ENCODE data around the gene SETD6.
A peak's percentile ranks its signal among the peaks of the same experiment; 100 is the strongest.

The SETD6 gene

GRCh38 chr16:58494981-58495520, 20.3 kb upstream of the SETD6 start:
- DNase-seq (ENCODE audit: low spot score) = peak; percentile 93

DNA sequence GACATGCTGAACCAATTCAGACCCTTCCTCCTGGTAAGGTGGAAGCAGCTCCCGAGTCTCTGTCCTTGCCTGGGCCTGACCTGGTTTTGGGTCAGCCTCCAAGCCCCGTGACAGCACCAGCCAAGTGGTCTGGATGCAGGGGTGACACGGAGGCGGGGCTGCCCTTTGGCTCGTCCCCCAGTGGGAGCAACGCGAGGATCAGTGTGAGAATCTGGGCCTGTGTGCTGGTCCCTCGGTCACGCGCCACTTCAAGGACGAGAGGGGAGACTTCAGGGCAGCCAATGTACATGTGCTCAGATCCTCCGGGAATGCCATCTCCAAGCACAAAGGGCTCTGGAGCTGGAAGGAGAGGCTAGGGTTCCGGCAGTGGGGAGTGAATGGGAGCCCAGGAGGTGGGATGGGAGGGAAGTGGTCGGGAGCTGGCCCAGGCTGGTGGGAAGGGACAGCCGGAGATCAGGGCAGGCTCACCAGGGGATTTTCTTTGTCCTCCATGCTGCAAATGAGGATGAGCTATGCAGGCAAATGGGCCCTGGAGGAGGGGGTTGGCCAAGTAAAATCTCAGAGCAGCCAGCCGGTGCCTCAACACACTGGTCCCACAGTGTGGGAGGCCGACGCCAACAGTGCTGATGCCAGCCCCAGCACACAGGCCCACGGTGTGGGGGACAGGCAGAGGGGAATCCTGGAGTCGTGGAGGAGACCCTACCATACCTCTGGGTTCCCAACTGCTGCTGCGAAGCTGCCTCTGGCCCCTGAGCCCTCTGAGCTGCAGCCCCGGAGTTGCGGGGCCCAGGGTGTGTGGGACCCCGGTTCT, 19.6 kb upstream of the SETD6 start:
- DNase-seq (ENCODE audit: low spot score) = no peak

- DNase-seq (ENCODE audit: low spot score) = no peak
Measured at GRCh38 chr16:58497468-58497867, 17.8 kb upstream of the SETD6 start.

GRCh38 chr16:58497935-58498334, 17.4 kb upstream of the SETD6 start:
- no peak for DNase-seq (ENCODE audit: low spot score)

GRCh38 chr16:58498341-58499091, 16.8 kb upstream of the SETD6 start:
- DNase-seq (ENCODE audit: low spot score) = no peak

GRCh38 chr16:58499092-58499511, 16.2 kb upstream of the SETD6 start:
- no peak for DNase-seq (ENCODE audit: low spot score)

- DNase-seq (ENCODE audit: low spot score) = peak; percentile 88
Measured at GRCh38 chr16:58499615-58500351, 15.5 kb upstream of the SETD6 start, which contains the start of gene NDRG4. Gene NDRG4 (plus strand): TSS chr16:58500143. CDS start chr16:58500249, 106 bp downstream.

- no peak for DNase-seq (ENCODE audit: low spot score)
Measured at GRCh38 chr16:58500430-58501241, 14.7 kb upstream of the SETD6 start.

GRCh38 chr16:58501242-58502131, 13.8 kb upstream of the SETD6 start:
- no peak for DNase-seq (ENCODE audit: low spot score)

GRCh38 chr16:58502217-58502921, 12.9 kb upstream of the SETD6 start:
- DNase-seq (ENCODE audit: low spot score) = no peak

DNA sequence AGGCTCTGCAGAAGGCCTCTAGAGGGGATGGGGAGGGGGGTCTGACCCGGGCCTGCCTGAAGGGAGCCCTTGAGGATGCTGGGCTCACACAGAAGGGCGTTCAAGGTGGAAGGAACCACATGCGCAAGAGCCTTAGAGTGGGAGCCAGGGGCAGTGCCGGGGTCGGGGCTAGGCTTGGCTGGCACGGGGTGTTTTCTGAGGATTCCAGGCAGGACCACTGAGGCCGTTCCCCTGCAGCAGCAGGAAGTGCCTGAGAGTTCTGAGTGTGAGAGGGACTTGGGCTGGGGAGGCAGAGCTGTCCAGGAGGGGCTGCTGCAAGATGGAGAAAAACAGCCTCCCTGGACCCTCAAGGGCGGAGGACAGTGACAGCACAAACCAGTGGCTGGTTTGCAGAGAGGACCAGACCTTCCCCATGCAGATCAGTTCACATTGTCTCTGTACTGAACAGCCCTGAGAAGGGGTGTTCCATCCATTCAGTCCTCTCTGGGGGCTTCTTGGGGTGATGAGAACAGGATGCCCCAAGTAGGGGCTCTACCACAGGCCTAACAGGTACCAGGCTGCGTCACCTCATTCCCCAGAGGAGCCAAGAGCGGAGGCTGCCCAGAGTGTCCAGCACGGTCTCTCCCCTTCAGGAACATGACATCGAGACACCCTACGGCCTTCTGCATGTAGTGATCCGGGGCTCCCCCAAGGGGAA, 12.0 kb upstream of the SETD6 start:
- no peak for DNase-seq (ENCODE audit: low spot score)

GRCh38 chr16:58503863-58504688, 11.2 kb upstream of the SETD6 start:
- no peak for DNase-seq (ENCODE audit: low spot score)

- DNase-seq (ENCODE audit: low spot score) = no peak
Measured at GRCh38 chr16:58506241-58507194, 8.8 kb upstream of the SETD6 start.

DNA sequence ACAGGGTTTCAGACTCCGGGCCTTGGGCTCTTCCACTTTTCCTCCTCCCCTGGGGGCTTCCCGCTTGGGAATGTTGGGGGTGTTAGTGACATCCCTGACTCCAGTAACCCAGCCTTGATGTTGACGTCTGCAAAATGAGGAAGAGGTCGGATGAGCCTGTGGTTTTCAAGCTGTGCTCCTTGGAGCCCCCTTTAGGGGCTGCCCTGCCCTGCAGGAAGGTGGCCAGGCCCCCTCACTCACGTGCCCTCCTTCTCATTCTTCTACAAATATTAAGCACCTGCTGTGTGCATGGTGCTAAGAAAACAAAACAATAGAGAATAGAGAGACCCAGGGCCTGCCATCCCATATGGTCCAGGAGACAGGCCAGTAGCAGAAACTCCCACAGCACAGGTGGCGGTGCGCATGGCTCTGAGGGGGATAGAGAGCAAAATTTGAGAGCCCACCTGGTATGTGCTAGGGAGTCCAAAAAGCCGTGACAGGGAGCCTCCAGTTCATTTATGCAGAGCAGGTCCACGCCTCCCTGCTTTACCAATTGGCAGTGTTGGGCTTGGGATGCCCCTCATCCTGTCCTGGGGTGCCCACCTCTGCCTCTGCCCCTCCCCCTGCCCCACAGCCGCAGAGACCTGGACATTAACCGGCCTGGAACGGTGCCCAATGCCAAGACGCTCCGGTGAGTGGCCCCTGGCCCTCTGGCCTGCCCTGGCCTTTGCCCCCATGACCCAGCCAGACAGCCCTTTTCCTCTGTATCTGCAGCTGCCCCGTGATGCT, 7.9 kb upstream of the SETD6 start:
- DNase-seq (ENCODE audit: low spot score) = no peak

- DNase-seq (ENCODE audit: low spot score) = no peak
Measured at GRCh38 chr16:58507963-58508670, 7.2 kb upstream of the SETD6 start.
